Loucy (cell line): ENCODE results near the gene WDR48.
A peak's percentile ranks its signal among the peaks of the same experiment; 100 is the strongest.

ENCODE experiments used
- EZH2phosphoT487 ChIP-seq: fragments of 200-600 bp; IDR thresholded peaks from 2 replicates; pipeline ENCODE4 v1.6.1; 2018; ENCODE audit warnings: antibody characterized with exemption, mild to moderate bottlenecking, moderate library complexity, borderline replicate concordance
- TF ChIP-seq, protein P1 (sequence below): fragments of 200-600 bp; sonication (generic); conservative IDR thresholded peaks from 2 replicates; pipeline ENCODE4 v1.5.1; 2014; ENCODE audit warnings: mild to moderate bottlenecking, antibody characterized with exemption, low read length

DNA sequence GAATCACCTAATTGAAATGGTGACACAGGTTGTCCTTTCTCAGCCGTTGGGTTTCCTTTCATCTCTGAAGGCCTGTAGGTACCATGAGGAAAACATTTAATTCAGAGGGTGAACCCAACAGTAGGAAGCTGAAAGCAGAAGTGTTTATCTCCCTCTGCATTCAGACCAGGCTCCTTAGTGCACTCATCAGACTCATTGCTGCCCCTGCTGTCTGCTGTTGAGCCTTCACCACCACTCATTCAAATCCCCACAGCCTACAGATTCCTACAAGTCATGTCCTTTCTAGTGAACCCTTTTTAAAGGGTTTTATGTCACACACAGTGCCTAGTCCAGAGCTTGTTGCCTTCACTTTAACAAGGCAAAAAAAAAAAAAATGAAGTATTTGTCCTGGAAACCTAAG is 13.4 kb downstream of the WDR48 start:
- TF ChIP-seq, protein P1, sequence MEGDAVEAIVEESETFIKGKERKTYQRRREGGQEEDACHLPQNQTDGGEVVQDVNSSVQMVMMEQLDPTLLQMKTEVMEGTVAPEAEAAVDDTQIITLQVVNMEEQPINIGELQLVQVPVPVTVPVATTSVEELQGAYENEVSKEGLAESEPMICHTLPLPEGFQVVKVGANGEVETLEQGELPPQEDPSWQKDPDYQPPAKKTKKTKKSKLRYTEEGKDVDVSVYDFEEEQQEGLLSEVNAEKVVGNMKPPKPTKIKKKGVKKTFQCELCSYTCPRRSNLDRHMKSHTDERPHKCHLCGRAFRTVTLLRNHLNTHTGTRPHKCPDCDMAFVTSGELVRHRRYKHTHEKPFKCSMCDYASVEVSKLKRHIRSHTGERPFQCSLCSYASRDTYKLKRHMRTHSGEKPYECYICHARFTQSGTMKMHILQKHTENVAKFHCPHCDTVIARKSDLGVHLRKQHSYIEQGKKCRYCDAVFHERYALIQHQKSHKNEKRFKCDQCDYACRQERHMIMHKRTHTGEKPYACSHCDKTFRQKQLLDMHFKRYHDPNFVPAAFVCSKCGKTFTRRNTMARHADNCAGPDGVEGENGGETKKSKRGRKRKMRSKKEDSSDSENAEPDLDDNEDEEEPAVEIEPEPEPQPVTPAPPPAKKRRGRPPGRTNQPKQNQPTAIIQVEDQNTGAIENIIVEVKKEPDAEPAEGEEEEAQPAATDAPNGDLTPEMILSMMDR, result peak; percentile 70
- TF ChIP-seq EZH2phosphoT487, result no peak
